Tibial artery (tissue), 4 donors: ENCODE measurements around the gene CAMKK2.

ENCODE experiments used
- DNase-seq, 2 donors: peaks; one replicate each; pipeline ENCODE4 v3.0.0-alpha.2; 2019
- H3K27ac ChIP-seq, 2 donors: fragments of 200-600 bp; sonication (generic) in 1 of 2; 1 replicate in 1 of 2; 2 replicates in 1 of 2; pipeline ENCODE4 v1.5.1; 2018 to 2019; ENCODE audit warnings: mild to moderate bottlenecking in 1 of 2
- H3K27me3 ChIP-seq, 2 donors: fragments of 200-600 bp; sonication (generic) in 1 of 2; one replicate each; pipeline versions ENCODE4 v1.5.1 to v1.6.0; 2016 to 2019
- H3K36me3 ChIP-seq, 3 donors: fragments of 200-600 bp; sonication (generic) in 2 of 3; one replicate each; pipeline ENCODE4 v1.5.1; 2016 to 2019; ENCODE audit warnings: mild to moderate bottlenecking in 2 of 3
- H3K4me1 ChIP-seq, 4 donors: fragments of 200-600 bp; sonication (generic) in 2 of 4; 1 replicate in 3 of 4; 2 replicates in 1 of 4; pipeline ENCODE4 v1.5.1; 2016 to 2019
- H3K4me3 ChIP-seq, 2 donors: fragments of 200-600 bp; sonication (generic) in 1 of 2; 1 replicate in 1 of 2; 2 replicates in 1 of 2; pipeline ENCODE4 v1.5.1; 2018 to 2019; ENCODE audit warnings: mild to moderate bottlenecking in 2 of 2
- H3K9me3 ChIP-seq, 3 donors: fragments of 200-600 bp; sonication (generic) in 1 of 3; one replicate each; pipeline ENCODE4 v1.5.1; 2016 to 2019
- CTCF ChIP-seq, 2 experiments: fragments of 200-600 bp in 1 of 2; fragments of 450-650 bp in 1 of 2; IDR thresholded peaks; one replicate each; pipeline ENCODE4 v1.5.1; 2017 to 2019; ENCODE audit warnings: antibody characterized with exemption in 2 of 2, mild to moderate bottlenecking in 1 of 2, moderate library complexity in 1 of 2
- intact Hi-C: fragments of 100-400 bp; cut with DNase I; formaldehyde crosslinking; loops from one replicate; pipeline ENCODE4 v1.15.0; 2023; ENCODE audit warnings: low total_unique reads

The CAMKK2 gene

GRCh38 chr12:121279507-121279915 lies 17.0 kb downstream of the CAMKK2 start:
- no peaks in the 10 kb centered on the region for H3K9me3 ChIP-seq
- H3K4me3 ChIP-seq = no peak overlapping the region
- no peak for TF ChIP-seq CTCF (IDR thresholded peaks at IDR 0.05)
- H3K27ac ChIP-seq = peak overlapping the region in 1 of 2 donors; percentile 40
- DNase-seq = peak in 1 of 2 donors; percentile 53
- H3K27me3 ChIP-seq = no peaks in the 10 kb centered on the region
- H3K4me1 ChIP-seq = peaks cover 0 to 18% (median 6%) of the 10 kb centered on the region in 4 donors
- peaks cover 0 to 8% (median 8%) of the 10 kb centered on the region in 3 donors for H3K36me3 ChIP-seq
- intact Hi-C loops = no loop called here

- no peaks in the 10 kb centered on the region for H3K27me3 ChIP-seq
- no peaks in the 10 kb centered on the region for H3K9me3 ChIP-seq
- peaks cover 0 to 13% (median 6%) of the 10 kb centered on the region in 4 donors for H3K4me1 ChIP-seq
- peak overlapping the region in 1 of 2 donors; percentile 40 for H3K27ac ChIP-seq
- H3K36me3 ChIP-seq = peaks cover 0 to 13% (median 12%) of the 10 kb centered on the region in 3 donors
- intact Hi-C loops = no loop called here
- no peak for DNase-seq
- no peak for TF ChIP-seq CTCF (IDR thresholded peaks at IDR 0.05)
- H3K4me3 ChIP-seq = no peak overlapping the region
These were observed 17.5 kb downstream of the CAMKK2 start for GRCh38 chr12:121279071-121279375.

- Histone ChIP-seq H3K27ac (peak overlapping the region in 1 of 2 donors; percentile 40), H3K27me3 (no peaks in the 10 kb centered on the region), H3K9me3 (no peaks in the 10 kb centered on the region), H3K4me1 (peaks cover 0 to 12% (median 6%) of the 10 kb centered on the region in 4 donors), H3K36me3 (peaks cover 0 to 19% (median 18%) of the 10 kb centered on the region in 3 donors), H3K4me3 (no peak overlapping the region)
- DNase-seq = no peak
- no peak for TF ChIP-seq CTCF (IDR thresholded peaks at IDR 0.05)
- intact Hi-C loops = no loop called here
These were observed 18.1 kb downstream of the CAMKK2 start for GRCh38 chr12:121278169-121279070.

GRCh38 chr12:121277374-121277759 lies 19.1 kb downstream of the CAMKK2 start:
- Histone ChIP-seq H3K36me3 (peaks cover 0 to 25% (median 22%) of the 10 kb centered on the region in 3 donors), H3K27ac (no peak overlapping the region), H3K4me1 (peaks cover 0 to 12% (median 6%) of the 10 kb centered on the region in 4 donors)

GRCh38 chr12:121274036-121274763 lies 22.3 kb downstream of the CAMKK2 start:
- Histone ChIP-seq H3K4me3 (no peak overlapping the region), H3K9me3 (no peaks in the 10 kb centered on the region), H3K4me1 (peaks cover 0 to 5% (median 3%) of the 10 kb centered on the region in 4 donors), H3K36me3 (peaks cover 0 to 49% (median 39%) of the 10 kb centered on the region in 3 donors), H3K27me3 (no peaks in the 10 kb centered on the region), H3K27ac (no peak overlapping the region)
- DNase-seq = no peak
- intact Hi-C loops = no loop called here
- no peak for TF ChIP-seq CTCF (IDR thresholded peaks at IDR 0.05)

More at GRCh38 chr12:121277374-121277759, 19.1 kb downstream of the CAMKK2 start:
- DNase-seq = no peak
- intact Hi-C loops = no loop called here
- Histone ChIP-seq H3K4me3 (no peak overlapping the region), H3K9me3 (no peaks in the 10 kb centered on the region), H3K27me3 (no peaks in the 10 kb centered on the region)
- no peak for TF ChIP-seq CTCF (IDR thresholded peaks at IDR 0.05)
